BLaER1 (cell line): ENCODE data around the gene SKAP1.

Experiments
- H3K27ac ChIP-seq: shearing (Covaris generic); formaldehyde crosslinking; 2 replicates; pipeline ENCODE4 v1.8.1; 2022
- H3K27me3 ChIP-seq: shearing (Covaris generic); formaldehyde crosslinking; 2 replicates; pipeline ENCODE4 v1.8.1; 2022
- H3K36me3 ChIP-seq: shearing (Covaris generic); formaldehyde crosslinking; 2 replicates; pipeline ENCODE4 v1.8.1; 2022
- H3K4me1 ChIP-seq: shearing (Covaris generic); formaldehyde crosslinking; 2 replicates; pipeline ENCODE4 v1.8.1; 2022
- H3K4me2 ChIP-seq: shearing (Covaris generic); formaldehyde crosslinking; 2 replicates; pipeline ENCODE4 v1.8.1; 2022
- H3K4me3 ChIP-seq: shearing (Covaris generic); formaldehyde crosslinking; 2 replicates; pipeline ENCODE4 v1.8.1; 2022
- H3K9ac ChIP-seq: shearing (Covaris generic); formaldehyde crosslinking; 2 replicates; pipeline ENCODE4 v1.8.1; 2022
- H3K9me3 ChIP-seq: shearing (Covaris generic); formaldehyde crosslinking; 2 replicates; pipeline ENCODE4 v1.8.1; 2022
- H4K20me1 ChIP-seq: shearing (Covaris generic); formaldehyde crosslinking; 2 replicates; pipeline ENCODE4 v1.8.1; 2022
- Cebpa-rat ChIP-seq: shearing (Covaris generic); IDR thresholded peaks from 2 replicates; pipeline ENCODE4 v1.8.1; 2022

Gene SKAP1

GRCh38 chr17:48335858-48336500 lies 94.0 kb downstream of the SKAP1 start:
- no peaks in the 10 kb centered on the region for H3K4me1 ChIP-seq
- peaks cover 53% of the 10 kb centered on the region for H3K27me3 ChIP-seq
- no peak overlapping the region for H3K27ac ChIP-seq
- H3K9ac ChIP-seq = no peak overlapping the region
- H3K36me3 ChIP-seq = no peaks in the 10 kb centered on the region
- no peaks in the 10 kb centered on the region for H3K9me3 ChIP-seq
- no peak overlapping the region for H3K4me3 ChIP-seq
- H4K20me1 ChIP-seq = peaks cover 2% of the 10 kb centered on the region; the same call in 1 of the 2 replicates
- no peak for TF ChIP-seq Cebpa-rat
- H3K4me2 ChIP-seq = no peak overlapping the region

DNA sequence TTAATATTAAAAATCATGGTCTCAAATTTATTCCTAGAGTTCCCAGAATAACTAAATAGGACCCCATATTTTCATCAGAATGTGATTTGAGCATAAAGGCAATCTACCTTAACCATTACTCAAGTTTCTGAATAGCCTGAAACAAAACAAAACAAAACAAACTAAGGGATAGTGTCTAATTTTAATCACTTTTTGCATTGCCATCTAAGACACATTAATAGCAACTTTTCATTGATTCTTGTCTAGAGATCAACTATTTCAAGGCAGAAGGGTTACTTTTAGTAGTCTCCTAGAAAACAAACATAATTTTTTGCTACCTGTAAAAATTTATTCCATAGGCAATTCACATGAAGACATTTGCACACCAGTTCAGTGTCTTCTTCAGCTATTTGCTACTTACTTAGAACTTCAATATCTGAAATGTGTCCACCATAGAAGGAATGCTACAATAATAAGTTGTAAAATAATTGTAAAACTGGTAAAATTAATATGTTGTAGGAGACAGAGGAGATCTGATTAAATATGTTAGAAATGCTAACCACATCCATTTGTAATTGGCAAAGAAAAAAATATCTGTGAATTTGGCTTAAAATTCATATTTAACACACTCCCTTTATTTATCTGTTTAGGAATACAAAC lies 94.7 kb downstream of the SKAP1 start:
- H4K20me1 ChIP-seq = peaks cover 9% of the 10 kb centered on the region; the same call in 1 of the 2 replicates
- no peak for TF ChIP-seq Cebpa-rat
- no peak overlapping the region for H3K4me3 ChIP-seq
- H3K9me3 ChIP-seq = no peaks in the 10 kb centered on the region
- H3K36me3 ChIP-seq = no peaks in the 10 kb centered on the region
- no peak overlapping the region for H3K4me2 ChIP-seq
- no peak overlapping the region for H3K9ac ChIP-seq
- no peaks in the 10 kb centered on the region for H3K4me1 ChIP-seq
- H3K27ac ChIP-seq = no peak overlapping the region
- peaks cover 60% of the 10 kb centered on the region for H3K27me3 ChIP-seq

DNA sequence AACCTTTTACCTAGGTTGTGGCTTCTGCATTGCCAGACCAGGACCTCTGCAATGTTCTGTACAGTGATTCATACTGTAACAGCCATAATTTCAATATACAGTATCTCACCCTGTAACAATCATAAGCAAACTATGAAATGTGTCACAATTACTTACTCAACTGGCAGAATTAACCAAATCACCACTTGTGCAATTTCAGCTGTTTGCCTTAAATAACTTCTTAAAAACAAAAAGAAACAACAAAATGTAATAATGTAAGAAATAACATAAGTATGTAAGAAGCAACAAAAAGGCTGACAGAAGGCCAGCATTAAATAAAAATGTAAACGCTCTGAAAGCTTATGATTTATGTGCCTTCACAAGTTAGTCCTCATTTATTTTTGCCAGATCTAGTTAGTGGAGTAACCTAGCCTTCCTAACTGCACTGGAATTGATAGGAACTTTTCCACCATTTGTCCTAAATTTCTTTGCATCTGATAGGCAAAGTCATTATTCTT lies 96.9 kb downstream of the SKAP1 start:
- Histone ChIP-seq H3K4me3 (no peak overlapping the region), H3K4me2 (no peak overlapping the region), H3K9ac (no peak overlapping the region)

DNA sequence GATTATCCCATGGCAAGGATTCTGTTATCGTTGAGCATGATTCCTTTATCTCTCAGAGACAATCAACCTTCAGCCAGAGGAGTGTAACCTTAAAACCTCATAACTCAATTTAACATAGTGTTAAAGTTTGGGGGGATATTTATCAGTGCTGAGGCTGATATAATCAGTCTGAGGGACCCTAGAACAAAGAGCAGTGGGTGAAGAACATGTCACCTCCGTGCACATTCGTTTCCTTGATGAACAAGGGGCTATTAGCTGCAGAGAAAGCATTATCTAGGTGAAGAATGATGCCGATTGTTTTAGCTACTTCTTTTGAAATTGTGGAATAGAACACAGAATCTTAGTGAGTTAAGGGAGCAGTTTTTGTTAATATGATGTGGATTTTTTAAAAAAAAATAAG lies 99.1 kb downstream of the SKAP1 start:
- Histone ChIP-seq H3K4me3 (no peak overlapping the region), H3K36me3 (no peaks in the 10 kb centered on the region), H3K27ac (no peak overlapping the region), H3K4me2 (no peak overlapping the region), H3K27me3 (peaks cover 60% of the 10 kb centered on the region), H3K9me3 (no peaks in the 10 kb centered on the region), H4K20me1 (peaks cover 12% of the 10 kb centered on the region; the same call in 1 of the 2 replicates), H3K4me1 (no peaks in the 10 kb centered on the region), H3K9ac (no peak overlapping the region)
- TF ChIP-seq Cebpa-rat = no peak

More for the DNA sequence above, 96.9 kb downstream of the SKAP1 start:
- H3K9me3 ChIP-seq = no peaks in the 10 kb centered on the region
- H3K27ac ChIP-seq = no peak overlapping the region
- H3K36me3 ChIP-seq = no peaks in the 10 kb centered on the region
- H3K4me1 ChIP-seq = no peaks in the 10 kb centered on the region
- no peak for TF ChIP-seq Cebpa-rat
- H4K20me1 ChIP-seq = peaks cover 12% of the 10 kb centered on the region; the same call in 1 of the 2 replicates
- H3K27me3 ChIP-seq = peaks cover 60% of the 10 kb centered on the region

DNA sequence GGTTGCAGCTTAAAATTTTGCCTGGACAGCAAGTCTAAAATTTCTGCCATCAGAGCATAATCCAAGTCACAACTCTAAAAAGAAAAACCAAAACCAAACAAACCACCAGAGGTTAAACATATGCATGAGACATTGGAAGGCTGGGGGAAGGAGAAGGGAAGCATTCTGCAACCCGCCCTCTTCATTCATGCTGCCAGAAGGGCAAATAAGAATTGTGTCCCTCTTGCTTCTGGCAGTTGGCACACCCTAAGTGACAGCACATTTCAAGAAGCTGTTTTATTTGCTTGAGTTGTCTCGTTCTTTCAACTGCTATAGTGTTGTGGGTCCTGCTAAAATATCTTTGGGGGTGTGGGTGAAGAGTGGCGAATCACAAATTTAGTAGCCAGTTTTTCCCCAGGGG lies 99.6 kb downstream of the SKAP1 start:
- Histone ChIP-seq H3K9ac (no peak overlapping the region), H3K36me3 (no peaks in the 10 kb centered on the region), H4K20me1 (peaks cover 12% of the 10 kb centered on the region; the same call in 1 of the 2 replicates), H3K27me3 (peaks cover 60% of the 10 kb centered on the region), H3K9me3 (no peaks in the 10 kb centered on the region), H3K4me1 (no peaks in the 10 kb centered on the region), H3K4me2 (no peak overlapping the region), H3K4me3 (no peak overlapping the region), H3K27ac (no peak overlapping the region)
- no peak for TF ChIP-seq Cebpa-rat

GRCh38 chr17:48328457-48328856 lies 101.6 kb downstream of the SKAP1 start:
- peaks cover 46% of the 10 kb centered on the region for H3K27me3 ChIP-seq
- no peak overlapping the region for H3K9ac ChIP-seq
- no peak overlapping the region for H3K27ac ChIP-seq
- TF ChIP-seq Cebpa-rat = no peak
- H3K4me1 ChIP-seq = no peaks in the 10 kb centered on the region
- H3K4me2 ChIP-seq = no peak overlapping the region
- H3K9me3 ChIP-seq = no peaks in the 10 kb centered on the region
- no peak overlapping the region for H3K4me3 ChIP-seq
- no peaks in the 10 kb centered on the region for H3K36me3 ChIP-seq
- H4K20me1 ChIP-seq = peaks cover 12% of the 10 kb centered on the region; the same call in 1 of the 2 replicates

DNA sequence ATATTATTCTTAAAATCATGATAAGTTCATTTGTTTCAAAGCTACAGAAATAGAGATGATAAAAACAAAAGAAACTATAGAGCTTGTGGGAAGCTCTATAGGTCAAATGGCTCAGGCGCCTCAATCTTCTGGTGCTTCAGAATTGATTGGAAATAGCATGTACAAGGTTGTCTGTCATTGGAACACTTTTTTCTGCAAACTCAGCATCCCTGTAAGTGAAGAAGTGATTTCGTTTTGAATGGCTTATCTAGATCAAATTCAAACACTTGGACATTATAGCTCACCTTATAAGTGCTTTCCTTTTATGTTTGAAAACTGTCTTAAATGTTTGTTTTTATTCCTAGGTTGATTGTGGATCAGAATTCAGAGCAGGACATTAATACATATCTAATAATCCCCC lies 103.7 kb downstream of the SKAP1 start:
- no peaks in the 10 kb centered on the region for H3K4me1 ChIP-seq
- no peak overlapping the region for H3K27ac ChIP-seq
- no peak overlapping the region for H3K4me2 ChIP-seq
- peaks cover 12% of the 10 kb centered on the region; the same call in 1 of the 2 replicates for H4K20me1 ChIP-seq
- no peak for TF ChIP-seq Cebpa-rat
- H3K4me3 ChIP-seq = no peak overlapping the region
- H3K27me3 ChIP-seq = peaks cover 31% of the 10 kb centered on the region
- H3K36me3 ChIP-seq = no peaks in the 10 kb centered on the region
- H3K9ac ChIP-seq = no peak overlapping the region
- no peaks in the 10 kb centered on the region for H3K9me3 ChIP-seq

- Histone ChIP-seq H3K27ac (no peak overlapping the region), H3K36me3 (no peaks in the 10 kb centered on the region), H4K20me1 (no peaks in the 10 kb centered on the region), H3K9ac (no peak overlapping the region), H3K9me3 (no peaks in the 10 kb centered on the region), H3K4me1 (no peaks in the 10 kb centered on the region), H3K27me3 (peaks cover 3% of the 10 kb centered on the region; the same call in 1 of the 2 replicates), H3K4me2 (no peak overlapping the region), H3K4me3 (no peak overlapping the region)
- TF ChIP-seq Cebpa-rat = no peak
Observed at GRCh38 chr17:48322060-48322459, 108.0 kb downstream of the SKAP1 start.

DNA sequence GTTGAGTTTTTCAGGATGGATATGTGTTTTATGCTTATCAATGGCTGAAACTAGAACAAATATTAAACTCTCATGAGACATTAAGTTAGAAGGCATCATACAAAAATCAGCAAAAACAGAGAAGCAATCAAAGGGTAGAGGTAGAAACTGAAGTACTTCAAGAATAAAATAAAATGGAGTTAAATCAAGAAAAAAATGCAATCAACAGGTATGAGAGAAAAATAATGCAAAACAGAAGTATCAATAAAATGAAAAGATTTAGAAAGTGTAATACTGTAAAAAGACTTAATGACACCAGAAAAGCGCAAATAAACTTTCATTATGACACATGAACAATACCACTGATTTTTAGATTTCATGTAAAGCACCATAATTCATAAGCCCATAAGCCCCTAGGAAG lies 112.3 kb downstream of the SKAP1 start:
- TF ChIP-seq Cebpa-rat = no peak
- H3K4me3 ChIP-seq = no peak overlapping the region
- no peaks in the 10 kb centered on the region for H3K9me3 ChIP-seq
- H3K4me1 ChIP-seq = no peaks in the 10 kb centered on the region
- H3K36me3 ChIP-seq = no peaks in the 10 kb centered on the region
- no peak overlapping the region for H3K27ac ChIP-seq
- H4K20me1 ChIP-seq = no peaks in the 10 kb centered on the region
- no peak overlapping the region for H3K4me2 ChIP-seq
- no peak overlapping the region for H3K9ac ChIP-seq
- peaks cover under 1% of the 10 kb centered on the region; the same call in 1 of the 2 replicates for H3K27me3 ChIP-seq

DNA sequence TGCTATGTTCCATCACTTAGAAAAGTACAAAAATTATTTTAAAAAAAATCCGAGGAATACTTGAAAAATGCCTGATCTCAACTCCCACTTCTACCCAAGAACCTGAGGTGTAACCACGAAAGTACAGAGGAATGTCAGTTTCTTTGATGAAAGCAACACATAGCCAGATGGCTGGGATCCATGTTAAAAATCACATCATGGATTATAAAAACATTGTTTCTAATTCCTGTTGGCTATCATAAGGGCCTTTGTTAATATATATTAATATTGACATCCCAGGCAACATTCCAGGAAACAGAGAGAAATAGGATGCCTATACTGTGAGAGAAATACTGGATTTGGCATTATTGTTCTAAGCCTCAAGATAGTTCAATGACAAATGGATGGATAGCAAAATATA lies 115.3 kb downstream of the SKAP1 start:
- Histone ChIP-seq H3K36me3 (no peaks in the 10 kb centered on the region), H3K4me3 (no peak overlapping the region), H3K27me3 (peaks cover 28% of the 10 kb centered on the region), H3K27ac (no peak overlapping the region), H3K9me3 (no peaks in the 10 kb centered on the region), H3K9ac (no peak overlapping the region), H3K4me2 (no peak overlapping the region), H3K4me1 (no peaks in the 10 kb centered on the region), H4K20me1 (no peaks in the 10 kb centered on the region)
- TF ChIP-seq Cebpa-rat = no peak
